Measurements from ENCODE around the gene SNX25.

GRCh38 chr4:185232370-185232769 is 23.0 kb downstream of the SNX25 start:
- TF ChIP-seq SALL2 (tag by site-specific recombination; IDR thresholded peaks at IDR 0.05; ENCODE audit: borderline replicate concordance) (no peak), CTCF (tag by site-specific recombination; IDR thresholded peaks at IDR 0.05) (no peak)
